Stimulated activated CD4-positive, alpha-beta T cell treated with anti-CD3 and anti-CD28 coated beads, TNF-alpha, amount 100 ng/mL, for 1 hour (primary cell): Measurements from ENCODE around the gene TTLL12.

Experiments
- DNase-seq, 3 donors: peaks; one replicate each; pipeline ENCODE4 v3.0.0-alpha.2; 2020; ENCODE audit warnings: low read depth in 3 of 3, low spot score in 1 of 3

Gene TTLL12

GRCh38 chr22:43174941-43175531 is 11.9 kb downstream of the TTLL12 start:
- DNase-seq = no peak

DNA sequence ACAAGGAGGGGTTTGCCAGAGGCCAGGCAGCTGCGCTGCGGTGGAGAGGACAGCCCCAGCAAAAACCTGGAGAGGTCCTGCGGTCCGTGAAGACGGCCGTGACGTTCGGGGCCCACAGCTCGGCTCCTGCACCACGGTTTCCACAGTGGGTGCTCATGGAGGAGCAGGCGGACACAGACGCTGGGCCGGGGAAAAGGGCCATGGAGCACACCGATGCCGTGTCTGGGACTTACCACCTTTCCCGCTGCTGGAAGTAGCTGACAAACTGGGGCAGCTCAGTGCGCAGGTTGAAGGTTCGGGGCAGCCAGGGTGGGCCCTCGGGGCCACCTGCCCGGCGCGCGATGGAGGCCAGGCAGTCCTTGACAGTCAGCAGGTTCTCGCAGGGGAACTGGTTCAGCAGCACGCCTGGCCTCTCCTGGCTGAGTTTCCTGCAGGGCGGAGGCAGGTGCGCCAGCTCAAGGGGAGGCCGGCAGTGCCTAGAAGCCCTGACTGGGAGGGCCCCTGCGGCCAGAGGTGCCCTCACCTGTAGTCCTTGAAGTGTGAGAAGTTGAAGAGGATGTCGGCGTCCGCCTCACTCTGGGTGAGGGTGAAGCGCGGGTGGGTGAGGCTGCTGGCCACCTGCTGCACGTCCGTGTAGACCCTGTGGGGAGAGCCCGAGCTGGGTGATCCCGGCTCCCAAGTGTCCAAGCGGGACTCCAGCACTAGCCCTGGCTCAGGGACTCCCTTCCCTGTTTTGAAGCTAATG is 12.8 kb downstream of the TTLL12 start:
- no peak for DNase-seq

DNA sequence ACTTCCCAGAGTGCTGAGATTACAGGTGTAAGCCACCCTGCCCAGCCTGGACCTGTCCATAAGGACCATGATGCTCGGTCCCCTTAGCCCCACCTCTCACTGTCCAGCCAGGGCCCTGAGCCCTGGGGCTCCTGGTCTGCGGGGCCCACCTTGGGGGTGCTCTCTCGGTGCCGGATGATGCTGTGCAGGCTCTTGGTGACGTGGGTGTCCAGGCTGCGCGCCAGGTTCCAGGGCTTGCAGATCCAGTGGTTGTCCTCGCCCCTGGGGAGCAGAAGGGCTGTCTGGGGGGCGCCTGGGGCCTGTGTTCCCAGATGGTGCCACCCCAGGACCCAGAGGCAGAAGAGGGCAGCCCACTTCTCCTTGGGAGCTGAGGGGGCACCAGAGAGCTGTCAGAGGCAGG is 13.4 kb downstream of the TTLL12 start:
- no peak for DNase-seq

GRCh38 chr22:43172191-43172590 is 14.7 kb downstream of the TTLL12 start:
- no peak for DNase-seq

DNA sequence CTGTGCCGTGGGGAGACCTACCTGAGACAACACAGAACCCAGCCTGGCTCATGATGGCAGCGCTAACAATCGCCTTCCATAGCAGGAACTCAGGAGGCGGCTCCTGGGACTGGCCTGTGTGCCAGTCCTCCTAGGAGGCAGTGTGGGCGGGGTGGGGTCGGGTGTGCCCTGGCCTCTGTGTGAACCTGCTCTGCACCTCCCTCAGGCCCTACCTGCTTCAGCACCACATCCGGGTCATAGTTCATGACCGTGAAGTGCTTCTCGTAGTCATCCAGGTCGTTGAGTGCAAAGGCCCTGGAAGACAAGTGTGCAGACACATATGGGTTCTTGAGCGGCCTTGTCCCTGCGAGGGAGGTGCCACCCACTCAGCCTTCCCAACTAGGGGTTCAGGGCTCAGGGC is 15.3 kb downstream of the TTLL12 start:
- no peak for DNase-seq

GRCh38 chr22:43171019-43171491 is 15.9 kb downstream of the TTLL12 start:
- DNase-seq = no peak

- DNase-seq = no peak
Measured at GRCh38 chr22:43170131-43170480, 16.8 kb downstream of the TTLL12 start.

DNA sequence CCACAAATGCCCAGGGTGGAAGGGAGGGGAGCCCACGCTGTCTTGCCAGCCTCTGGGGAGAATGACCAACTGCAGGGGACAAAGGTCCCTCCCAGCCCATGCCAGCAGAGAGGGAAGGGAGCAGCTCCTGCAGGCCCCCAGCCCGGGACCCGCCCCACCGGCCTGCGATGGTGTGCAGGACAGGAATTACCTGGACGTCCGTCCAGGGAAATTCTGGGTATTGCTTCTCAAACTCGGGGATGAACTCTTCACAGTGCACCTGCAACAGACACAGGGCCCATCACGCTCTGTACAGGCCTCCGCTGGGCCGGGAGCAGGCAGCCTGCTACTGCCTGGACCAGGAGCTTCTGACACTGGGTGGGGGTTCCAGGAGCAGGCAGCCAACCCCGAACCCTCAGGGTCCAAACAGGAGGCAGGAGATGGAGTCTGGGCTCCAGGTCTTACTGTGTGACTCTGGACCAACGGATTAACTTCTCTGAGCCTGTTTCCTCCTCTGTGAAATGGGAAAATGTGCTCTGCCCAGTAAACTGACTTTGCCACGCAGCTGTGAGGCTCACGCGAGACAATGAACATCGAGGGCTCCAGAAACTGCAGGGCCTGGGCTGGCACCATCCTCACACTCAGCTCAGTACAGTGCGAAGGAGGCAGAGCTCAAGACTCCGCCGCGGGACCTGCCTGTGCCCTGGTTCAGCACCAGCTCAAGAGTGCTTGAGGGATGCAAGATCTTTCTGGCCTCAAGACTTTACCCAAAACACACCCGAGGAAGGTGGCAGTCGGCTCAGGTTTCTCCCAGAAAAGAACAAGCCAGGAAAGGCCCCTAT is 17.4 kb downstream of the TTLL12 start:
- no peak for DNase-seq

DNA sequence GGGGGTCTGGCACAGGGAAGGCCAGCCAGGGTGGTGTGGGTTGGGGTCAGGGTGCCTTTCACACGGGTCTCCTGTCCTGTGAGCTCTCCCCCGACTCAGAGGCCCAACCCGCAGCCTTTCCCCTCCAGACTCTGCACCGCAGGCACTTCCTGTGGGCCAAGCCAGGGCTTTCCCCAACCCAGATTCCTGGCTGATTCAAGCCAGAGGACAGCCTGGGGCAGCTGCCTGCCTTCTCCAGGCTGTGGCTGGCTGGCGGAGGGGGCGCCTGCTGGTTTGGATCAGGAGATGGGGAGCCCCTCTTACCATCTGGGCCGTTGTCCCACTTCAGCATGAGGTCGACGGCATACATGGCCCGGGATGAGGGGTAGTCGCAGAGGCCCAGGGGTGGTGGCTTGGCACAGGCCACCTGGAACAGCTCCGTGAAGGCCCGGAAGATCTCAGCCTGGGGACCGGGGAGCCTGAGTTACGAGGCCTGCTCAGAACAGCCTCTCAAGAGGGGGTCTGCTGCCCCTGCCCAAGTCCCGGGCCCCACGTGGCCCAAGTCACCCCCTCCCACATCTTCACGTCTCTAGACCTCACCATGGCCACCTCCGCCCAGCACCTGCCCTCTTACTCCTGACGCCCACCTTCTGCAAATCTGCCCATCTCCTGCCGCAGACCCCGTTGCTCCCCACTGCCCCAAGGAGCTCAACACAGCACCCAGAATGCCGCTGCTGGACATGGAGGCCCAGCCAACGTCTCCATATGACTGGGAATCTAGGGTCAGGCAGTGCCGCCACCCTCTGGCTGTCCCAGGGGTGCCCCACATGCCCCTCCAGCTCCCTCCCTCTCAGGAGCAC is 18.2 kb downstream of the TTLL12 start:
- no peak for DNase-seq

DNA sequence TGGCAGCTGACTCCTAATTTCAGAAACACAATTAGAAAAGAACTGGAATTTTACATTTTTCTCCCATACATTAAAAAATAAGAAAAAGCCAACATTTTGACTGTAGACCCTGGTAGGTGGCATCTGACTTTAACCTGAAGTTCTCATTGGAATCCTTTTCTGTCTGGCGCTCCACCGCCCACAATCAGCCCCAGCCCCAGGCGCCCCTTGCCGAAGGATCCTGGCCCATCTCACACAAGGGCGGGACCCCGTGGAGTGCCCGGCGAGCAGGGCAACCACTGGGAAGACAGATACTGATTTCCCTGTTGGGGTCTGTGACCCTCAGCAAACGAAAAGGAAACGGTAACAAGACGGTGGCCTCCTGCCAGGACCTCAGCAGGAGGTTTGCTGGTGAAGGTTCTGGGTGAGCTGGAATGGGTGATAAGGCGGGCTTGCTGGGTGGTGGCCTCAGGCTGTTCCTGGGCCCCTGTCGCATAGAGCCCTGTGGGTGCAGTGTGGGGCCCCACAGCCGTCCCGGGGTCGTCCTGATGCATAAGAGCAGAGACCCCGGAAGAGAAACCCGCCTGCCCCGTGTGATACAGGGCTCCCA is 19.8 kb downstream of the TTLL12 start:
- no peak for DNase-seq

DNA sequence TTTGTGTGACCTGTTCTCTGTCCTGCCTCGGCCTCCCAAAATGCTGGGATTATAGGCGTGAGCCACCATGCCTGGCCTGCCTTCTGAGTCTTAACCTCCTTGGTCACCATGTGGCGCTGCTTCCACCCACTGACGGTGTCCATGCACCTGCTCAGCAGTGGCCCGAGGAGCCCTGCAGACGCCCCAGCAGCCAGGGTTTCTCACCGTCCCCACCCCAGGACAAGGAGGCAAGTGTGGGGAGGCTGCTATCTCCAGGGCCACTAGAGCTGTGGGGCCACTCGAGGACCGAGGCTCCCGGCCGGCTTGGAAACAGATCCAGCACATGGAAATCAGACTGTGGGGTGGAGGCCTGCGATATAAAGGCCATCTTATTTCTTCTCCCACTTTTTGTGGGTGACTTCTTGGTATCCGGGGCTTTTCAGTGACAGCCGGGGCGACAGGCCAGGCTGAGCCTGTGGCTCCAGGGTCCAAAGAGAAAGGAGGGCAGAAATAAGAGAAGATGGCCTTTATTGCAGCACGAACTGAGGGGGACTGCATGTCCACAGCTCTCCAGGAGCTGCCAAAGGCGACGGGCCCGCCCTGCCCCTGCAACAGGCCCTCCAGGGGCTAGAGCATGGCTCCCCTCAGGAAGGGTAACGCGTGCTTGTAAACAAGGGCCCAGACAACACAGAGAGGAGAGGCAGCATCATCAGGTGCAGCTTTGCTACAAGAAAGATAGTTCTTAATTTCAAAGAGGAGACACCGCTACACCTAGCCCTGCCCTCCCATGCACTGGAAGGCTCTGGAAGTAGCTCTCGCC is 20.6 kb downstream of the TTLL12 start:
- no peak for DNase-seq

- no peak for DNase-seq
Measured at GRCh38 chr22:43164636-43165035, 22.3 kb downstream of the TTLL12 start.

DNA sequence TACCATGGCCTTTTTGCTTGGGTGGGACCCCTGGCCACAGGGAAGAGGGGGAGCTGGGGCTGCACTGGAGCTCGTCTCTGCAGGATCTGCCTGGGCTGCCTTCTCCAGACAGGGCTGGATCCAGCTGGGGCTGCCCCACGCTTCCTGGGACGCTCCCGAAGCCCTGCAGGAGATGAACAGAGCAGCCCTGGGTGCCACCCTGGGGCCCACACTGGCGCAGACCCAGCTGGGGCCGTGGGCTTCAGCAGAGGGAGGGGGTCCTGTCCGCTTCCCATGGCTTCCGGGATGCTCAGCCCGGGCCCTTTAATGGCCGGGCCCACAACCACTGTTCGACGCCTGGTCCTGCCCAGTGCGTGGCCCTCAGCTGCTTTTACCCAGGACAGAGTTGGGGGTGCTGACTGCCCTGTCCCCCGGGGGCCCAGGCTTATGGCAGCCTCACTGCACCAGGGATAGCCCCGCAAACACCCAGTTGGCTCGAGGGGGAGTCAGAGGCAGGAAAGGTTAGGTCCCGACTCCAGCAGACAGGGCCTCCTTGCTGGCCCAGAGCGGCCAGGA is 23.6 kb downstream of the TTLL12 start:
- no peak for DNase-seq

GRCh38 chr22:43162412-43163150 is 24.4 kb downstream of the TTLL12 start:
- DNase-seq = no peak

GRCh38 chr22:43160497-43161126 is 26.3 kb downstream of the TTLL12 start:
- no peak for DNase-seq

GRCh38 chr22:43159484-43160178 is 27.3 kb downstream of the TTLL12 start:
- no peak for DNase-seq

DNA sequence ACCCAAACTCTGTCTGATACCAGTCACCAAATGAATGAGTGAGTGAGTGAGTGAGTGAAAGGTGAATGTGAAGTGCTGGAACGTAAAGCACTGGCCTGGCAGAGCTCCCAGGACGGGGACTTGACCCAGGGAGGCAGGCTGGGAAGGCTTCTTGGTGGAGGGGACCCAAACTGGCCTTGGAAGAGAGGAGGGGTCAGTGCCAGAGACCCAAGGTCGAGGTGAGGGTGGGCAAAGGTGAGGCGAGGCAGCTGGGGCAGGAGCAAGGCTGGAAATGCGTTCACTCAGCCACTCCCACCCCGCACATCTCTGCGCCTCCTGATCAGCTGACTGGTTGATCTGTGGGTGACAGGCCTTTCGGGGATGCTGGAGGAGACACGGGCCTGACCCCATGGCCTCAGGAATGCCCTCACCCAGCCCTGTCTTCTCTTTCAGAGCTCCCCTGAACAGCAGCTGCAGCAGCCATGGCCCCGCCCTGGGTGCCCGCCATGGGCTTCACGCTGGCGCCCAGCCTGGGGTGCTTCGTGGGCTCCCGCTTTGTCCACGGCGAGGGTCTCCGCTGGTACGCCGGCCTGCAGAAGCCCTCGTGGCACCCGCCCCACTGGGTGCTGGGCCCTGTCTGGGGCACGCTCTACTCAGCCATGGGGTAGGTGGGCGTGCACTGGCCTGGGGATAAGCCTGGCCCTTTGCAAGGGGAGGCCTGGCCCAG is 28.0 kb downstream of the TTLL12 start:
- DNase-seq = no peak
